CD8-positive, alpha-beta memory T cell (primary cell): ENCODE data around the gene TBC1D9B. TPM values are rescaled to one million over a fixed set of nuclear protein-coding genes. Genes with fewer than 3 reads are reported as not detected.

ENCODE experiments used
- CTCF ChIA-PET: fragments of 350-600 bp; sonication (Branson Sonifier 250); formaldehyde crosslinking; loops from one replicate; lab custom pipeline; 2021; ENCODE audit warnings: antibody characterized with exemption; lab: Charles Lee
- POLR2A ChIA-PET: fragments of 350-600 bp; sonication (Branson Sonifier 250); formaldehyde crosslinking; loops from one replicate; lab custom pipeline; 2021; ENCODE audit warnings: antibody characterized with exemption; lab: Charles Lee
- DNase-seq, 5 donors: peaks; one replicate each; pipeline versions ENCODE4 v3.0.0 to v3.0.0-alpha.2; 2020 to 2022; ENCODE audit warnings: mixed read lengths in 1 of 5
- H3K27ac ChIP-seq: one replicate; pipeline ENCODE4 v1.7.0; 2013; ENCODE audit warnings: low read depth, mild to moderate bottlenecking, low read length, moderate library complexity
- H3K27me3 ChIP-seq: 2 replicates; pipeline ENCODE4 v1.7.0; 2013; ENCODE audit warnings: low read length, mild to moderate bottlenecking; ENCODE audit not compliant: insufficient read depth, poor library complexity, severe bottlenecking
- H3K36me3 ChIP-seq: 2 replicates; pipeline ENCODE4 v1.7.0; 2013; ENCODE audit warnings: mild to moderate bottlenecking, low read length, moderate library complexity; ENCODE audit not compliant: insufficient read depth
- H3K4me1 ChIP-seq: 2 replicates; pipeline ENCODE4 v1.7.0; 2013; ENCODE audit warnings: mild to moderate bottlenecking, low read length, moderate library complexity; ENCODE audit not compliant: insufficient read depth
- H3K4me3 ChIP-seq: 2 replicates; pipeline ENCODE4 v1.7.0; 2013; ENCODE audit warnings: mild to moderate bottlenecking, low read length
- H3K9me3 ChIP-seq: 2 replicates; pipeline ENCODE4 v1.7.0; 2013; ENCODE audit warnings: mild to moderate bottlenecking, low read length
- H3K27ac Mint-ChIP-seq, 8 donors: one replicate each; pipeline ENCODE4 v1.8.0; 2020 to 2021; ENCODE audit warnings: mixed read lengths in 8 of 8, mild to moderate bottlenecking in 6 of 8, inconsistent platforms in 3 of 8, moderate library complexity in 3 of 8
- H3K27me3 Mint-ChIP-seq, 2 donors: one replicate each; pipeline ENCODE4 v1.8.0; 2020 to 2021; ENCODE audit warnings: mixed read lengths in 2 of 2, mild to moderate bottlenecking in 1 of 2, moderate library complexity in 1 of 2
- H3K36me3 Mint-ChIP-seq, 3 donors: one replicate each; pipeline ENCODE4 v1.8.0; 2020 to 2021; ENCODE audit warnings: mixed read lengths in 3 of 3, inconsistent platforms in 1 of 3, mild to moderate bottlenecking in 1 of 3
- H3K4me1 Mint-ChIP-seq, 3 donors: one replicate each; pipeline ENCODE4 v1.8.0; 2020 to 2021; ENCODE audit warnings: mixed read lengths in 3 of 3, inconsistent platforms in 1 of 3, mild to moderate bottlenecking in 1 of 3
- H3K4me3 Mint-ChIP-seq, 7 donors: one replicate each; pipeline ENCODE4 v1.8.0; 2020 to 2021; ENCODE audit warnings: mixed read lengths in 7 of 7, mild to moderate bottlenecking in 6 of 7, moderate library complexity in 4 of 7, inconsistent platforms in 2 of 7
- H3K9me3 Mint-ChIP-seq, 5 donors: one replicate each; pipeline ENCODE4 v1.8.0; 2020 to 2022; ENCODE audit warnings: mixed read lengths in 5 of 5, mild to moderate bottlenecking in 3 of 5, moderate library complexity in 2 of 5, inconsistent platforms in 1 of 5
- polyA plus RNA-seq: library from polyadenylated mRNA; unstranded; fragments of 300-500 nt; fragmentation: Illumina TruSeq; gene quantifications from one replicate; pipeline ENCODE4 v1.2.3, GENCODE V29; 2021
- total RNA-seq, 2 experiments: library from RNA; stranded (reverse); gene quantifications; one replicate each; pipeline ENCODE4 v1.2.3, GENCODE V29; 2021

TBC1D9B gene
- total and polyA plus RNA-seq, 3 experiments from 2014 or later = 43.9 to 74.8 (median 73.7) TPM

DNA sequence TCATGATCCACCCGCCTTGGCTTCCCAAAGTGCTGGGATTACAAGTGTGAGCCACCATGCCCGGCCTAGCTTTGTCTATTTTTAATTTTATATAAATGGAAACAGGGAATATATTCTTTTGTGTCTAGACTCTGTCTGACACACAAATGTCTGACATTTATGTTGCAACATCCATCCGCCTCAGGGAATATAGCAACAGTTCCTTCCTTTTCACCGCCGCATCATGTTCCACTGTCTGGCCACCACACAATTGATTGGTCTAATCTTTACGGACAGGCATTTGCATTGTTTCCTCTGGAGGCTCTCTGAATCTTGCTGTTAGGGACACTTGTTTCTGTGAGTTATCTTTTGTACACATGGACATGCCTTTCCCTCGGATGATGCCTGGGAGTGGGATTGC lies 20.1 kb upstream of the TBC1D9B start:
- H3K36me3 Mint-ChIP-seq = peaks cover 0 to 1% (median 0%) of the 10 kb centered on the region in 3 donors
- no peaks in the 10 kb centered on the region for H3K9me3 Mint-ChIP-seq

GRCh38 chr5:179926657-179927056 lies 19.0 kb upstream of the TBC1D9B start:
- Histone ChIP-seq H3K9me3 (no peaks in the 10 kb centered on the region), H3K4me1 (no peaks in the 10 kb centered on the region), H3K4me3 (no peak overlapping the region), H3K27me3 (no peaks in the 10 kb centered on the region), H3K27ac (no peak overlapping the region), H3K36me3 (no peaks in the 10 kb centered on the region)
- CTCF ChIA-PET = no interaction called here
- no peaks in the 10 kb centered on the region for H3K9me3 Mint-ChIP-seq
- no peak overlapping the region for H3K4me3 Mint-ChIP-seq
- DNase-seq = no peak
- no peaks in the 10 kb centered on the region for H3K36me3 Mint-ChIP-seq
- peak overlapping the region in 1 of 8 donors; percentile 19 for H3K27ac Mint-ChIP-seq
- H3K27me3 Mint-ChIP-seq = peaks cover under 1 to 3% of the 10 kb centered on the region in 2 donors
- H3K4me1 Mint-ChIP-seq = no peaks in the 10 kb centered on the region
- POLR2A ChIA-PET = no interaction called here

More for the DNA sequence above, 20.1 kb upstream of the TBC1D9B start:
- Mint-ChIP-seq H3K27ac (peak overlapping the region in 1 of 8 donors; percentile 23), H3K4me1 (no peaks in the 10 kb centered on the region), H3K27me3 (peaks cover 3 to 4% of the 10 kb centered on the region in 2 donors), H3K4me3 (no peak overlapping the region)
- CTCF ChIA-PET = no interaction called here
- no peaks in the 10 kb centered on the region for H3K4me1 ChIP-seq
- H3K9me3 ChIP-seq = no peaks in the 10 kb centered on the region
- H3K27me3 ChIP-seq = no peaks in the 10 kb centered on the region
- H3K4me3 ChIP-seq = no peak overlapping the region
- no peaks in the 10 kb centered on the region for H3K36me3 ChIP-seq
- no peak overlapping the region for H3K27ac ChIP-seq
- POLR2A ChIA-PET = no interaction called here
- no peak for DNase-seq

GRCh38 chr5:179923436-179923835 lies 15.7 kb upstream of the TBC1D9B start:
- H3K36me3 ChIP-seq = no peaks in the 10 kb centered on the region
- H3K4me1 Mint-ChIP-seq = peaks cover 0 to 1% (median 0%) of the 10 kb centered on the region in 3 donors
- ChIA-PET CTCF (no interaction called here), POLR2A (no interaction called here)
- H3K4me1 ChIP-seq = no peaks in the 10 kb centered on the region
- no peak overlapping the region for H3K27ac ChIP-seq
- H3K27me3 ChIP-seq = no peaks in the 10 kb centered on the region
- peaks cover under 1 to 6% of the 10 kb centered on the region in 2 donors for H3K27me3 Mint-ChIP-seq
- DNase-seq = no peak
- no peaks in the 10 kb centered on the region for H3K36me3 Mint-ChIP-seq
- no peak overlapping the region for H3K4me3 ChIP-seq
- no peak overlapping the region for H3K4me3 Mint-ChIP-seq
- H3K9me3 ChIP-seq = no peaks in the 10 kb centered on the region
- H3K27ac Mint-ChIP-seq = no peak overlapping the region
- H3K9me3 Mint-ChIP-seq = no peaks in the 10 kb centered on the region

GRCh38 chr5:179920175-179920574 lies 12.5 kb upstream of the TBC1D9B start:
- H3K27me3 ChIP-seq = no peaks in the 10 kb centered on the region
- peaks cover 6 to 20% of the 10 kb centered on the region in 2 donors for H3K27me3 Mint-ChIP-seq
- H3K36me3 Mint-ChIP-seq = peaks cover 0 to 4% (median 0%) of the 10 kb centered on the region in 3 donors
- H3K9me3 Mint-ChIP-seq = no peaks in the 10 kb centered on the region
- no peaks in the 10 kb centered on the region for H3K36me3 ChIP-seq
- POLR2A ChIA-PET = no interaction called here
- H3K4me3 ChIP-seq = no peak overlapping the region
- H3K4me1 ChIP-seq = no peaks in the 10 kb centered on the region
- no peak for DNase-seq
- H3K4me3 Mint-ChIP-seq = no peak overlapping the region
- H3K4me1 Mint-ChIP-seq = peaks cover 0 to 1% (median 0%) of the 10 kb centered on the region in 3 donors
- no peaks in the 10 kb centered on the region for H3K9me3 ChIP-seq
- H3K27ac ChIP-seq = no peak overlapping the region
- H3K27ac Mint-ChIP-seq = no peak overlapping the region
- CTCF ChIA-PET = no interaction called here

GRCh38 chr5:179919487-179920060 lies 11.9 kb upstream of the TBC1D9B start:
- peak overlapping the region in 1 of 8 donors; percentile 66 for H3K27ac Mint-ChIP-seq
- Histone ChIP-seq H3K36me3 (no peaks in the 10 kb centered on the region), H3K4me1 (no peaks in the 10 kb centered on the region), H3K27me3 (no peaks in the 10 kb centered on the region), H3K4me3 (no peak overlapping the region), H3K9me3 (no peaks in the 10 kb centered on the region), H3K27ac (no peak overlapping the region)
- no peak for DNase-seq
- ChIA-PET CTCF (no interaction called here), POLR2A (no interaction called here)
- no peaks in the 10 kb centered on the region for H3K9me3 Mint-ChIP-seq
- H3K36me3 Mint-ChIP-seq = peaks cover 0 to 4% (median 0%) of the 10 kb centered on the region in 3 donors
- peaks cover 7 to 17% of the 10 kb centered on the region in 2 donors for H3K27me3 Mint-ChIP-seq
- peak overlapping the region in 1 of 7 donors; percentile 54 for H3K4me3 Mint-ChIP-seq
- peaks cover 0 to 1% (median 0%) of the 10 kb centered on the region in 3 donors for H3K4me1 Mint-ChIP-seq

DNA sequence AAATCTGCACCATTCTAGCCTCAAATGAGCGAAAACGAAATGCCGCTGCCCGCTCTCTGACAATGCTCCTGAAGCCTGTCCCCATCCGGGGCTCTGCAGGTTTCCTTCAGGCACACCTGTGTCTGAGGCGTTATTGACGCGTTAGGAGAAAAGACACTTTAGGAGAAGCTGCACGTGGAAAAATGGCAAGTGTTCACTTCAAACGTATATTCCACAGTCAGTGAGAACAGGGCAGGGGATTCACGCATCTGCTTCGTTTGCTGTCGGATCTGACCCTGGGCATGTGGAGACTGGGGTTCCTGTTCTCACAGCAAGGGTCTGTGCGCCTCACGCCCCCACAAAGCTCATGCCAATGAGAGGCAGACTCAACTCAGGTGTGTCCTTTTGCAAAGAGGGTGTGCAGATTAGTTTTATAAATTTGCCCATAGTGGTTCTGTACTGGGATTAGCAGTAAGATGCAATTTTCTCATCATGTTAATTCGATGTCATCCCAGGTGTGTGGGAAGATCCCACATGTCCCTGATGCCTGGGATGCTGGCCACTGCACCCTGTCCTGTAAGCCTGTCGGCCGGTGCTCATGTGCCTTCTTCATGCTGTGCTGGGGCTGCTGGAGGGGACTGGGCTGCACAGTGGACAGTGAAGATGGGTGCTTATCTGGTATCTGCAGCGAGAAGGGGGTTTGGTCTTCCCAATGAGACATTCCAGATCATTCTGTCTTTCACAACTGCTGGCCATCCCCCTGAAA lies 11.2 kb upstream of the TBC1D9B start:
- H3K27ac ChIP-seq = no peak overlapping the region
- no peaks in the 10 kb centered on the region for H3K27me3 ChIP-seq
- DNase-seq = no peak
- Mint-ChIP-seq H3K27me3 (peaks cover 8 to 17% of the 10 kb centered on the region in 2 donors), H3K4me1 (peaks cover 0 to 1% (median 0%) of the 10 kb centered on the region in 3 donors), H3K9me3 (no peaks in the 10 kb centered on the region), H3K27ac (peak overlapping the region in 1 of 8 donors; percentile 47), H3K4me3 (peak overlapping the region in 1 of 7 donors; percentile 54), H3K36me3 (peaks cover 0 to 4% (median 0%) of the 10 kb centered on the region in 3 donors)
- no peak overlapping the region for H3K4me3 ChIP-seq
- H3K9me3 ChIP-seq = no peaks in the 10 kb centered on the region
- ChIA-PET POLR2A (no interaction called here), CTCF (no interaction called here)
- no peaks in the 10 kb centered on the region for H3K36me3 ChIP-seq
- no peaks in the 10 kb centered on the region for H3K4me1 ChIP-seq

DNA sequence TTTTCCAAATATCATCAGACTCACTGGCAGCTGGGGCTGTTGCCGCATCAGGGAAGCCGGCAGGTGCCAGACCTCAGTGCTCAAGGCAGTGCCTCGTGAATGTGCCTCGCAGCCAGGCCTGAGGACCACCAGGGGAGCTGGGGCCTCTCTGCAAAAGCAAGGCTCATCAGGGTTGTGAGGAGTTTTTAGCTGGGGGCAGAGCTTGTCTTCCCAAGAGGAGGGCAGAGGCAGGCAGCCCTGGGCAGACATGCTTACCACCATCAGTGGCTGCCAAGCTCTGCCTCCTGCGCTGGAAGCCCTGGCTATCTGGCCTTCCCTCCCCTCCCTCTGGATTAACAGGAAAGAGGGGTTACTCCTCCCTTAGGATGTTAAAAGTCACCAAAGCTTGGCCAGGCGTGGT lies 8.8 kb upstream of the TBC1D9B start:
- H3K4me1 ChIP-seq = no peaks in the 10 kb centered on the region
- Mint-ChIP-seq H3K27ac (no peak overlapping the region), H3K27me3 (peaks cover 8 to 17% of the 10 kb centered on the region in 2 donors), H3K9me3 (no peaks in the 10 kb centered on the region), H3K36me3 (peaks cover 0 to 4% (median 0%) of the 10 kb centered on the region in 3 donors), H3K4me1 (peaks cover 0 to 1% (median 0%) of the 10 kb centered on the region in 3 donors), H3K4me3 (no peak overlapping the region)
- no peak for DNase-seq
- CTCF ChIA-PET = interaction anchor here (1.5 kb wide), 1 partner anchor 8 kb away, joined by 6 read pairs; no protein-coding TSS in a partner anchor
- no peak overlapping the region for H3K27ac ChIP-seq
- no peaks in the 10 kb centered on the region for H3K27me3 ChIP-seq
- no peaks in the 10 kb centered on the region for H3K9me3 ChIP-seq
- no peak overlapping the region for H3K4me3 ChIP-seq
- H3K36me3 ChIP-seq = no peaks in the 10 kb centered on the region
- POLR2A ChIA-PET = no interaction called here

DNA sequence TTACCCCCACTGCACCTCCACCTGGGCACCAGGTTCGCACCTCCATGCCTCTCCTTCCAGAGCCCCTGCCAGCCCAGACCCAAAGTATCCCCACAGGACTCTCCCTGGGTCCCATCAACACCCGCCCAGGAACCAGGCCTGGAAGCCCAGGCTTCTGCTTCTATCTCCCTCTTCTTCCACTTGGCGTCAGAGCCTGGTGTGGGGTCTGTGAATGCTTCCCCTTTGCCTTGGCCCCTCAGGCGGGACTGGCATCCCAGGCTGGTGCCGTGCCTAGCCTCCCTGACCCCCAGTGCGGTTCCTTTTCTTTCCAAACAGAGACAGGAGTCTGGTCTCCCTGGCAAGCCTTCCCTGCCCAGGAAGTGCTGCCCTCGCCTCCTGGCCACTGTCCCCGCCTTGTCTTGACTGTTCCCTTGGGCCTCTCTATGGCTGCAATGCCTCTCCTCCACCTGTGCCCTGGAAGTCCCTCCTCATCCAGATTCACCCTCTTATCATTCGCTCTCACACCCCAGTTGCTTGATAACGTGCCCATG lies 7.8 kb upstream of the TBC1D9B start:
- Histone ChIP-seq H3K4me1 (no peaks in the 10 kb centered on the region), H3K9me3 (no peaks in the 10 kb centered on the region), H3K27me3 (no peaks in the 10 kb centered on the region), H3K36me3 (no peaks in the 10 kb centered on the region), H3K27ac (no peak overlapping the region), H3K4me3 (no peak overlapping the region)
- DNase-seq = no peak
- POLR2A ChIA-PET = interaction anchor here (0.6 kb wide), 1 partner anchor 12 kb away, joined by 5 read pairs; no protein-coding TSS in a partner anchor
- Mint-ChIP-seq H3K27me3 (peaks cover 8 to 17% of the 10 kb centered on the region in 2 donors), H3K4me1 (peaks cover 0 to 1% (median 0%) of the 10 kb centered on the region in 3 donors), H3K27ac (no peak overlapping the region), H3K9me3 (no peaks in the 10 kb centered on the region), H3K36me3 (peaks cover 0 to 4% (median 0%) of the 10 kb centered on the region in 3 donors), H3K4me3 (no peak overlapping the region)
- CTCF ChIA-PET = no interaction called here
